HUES64 (cell line): Measurements from ENCODE around the gene ASCC3.

Source experiments
- H3K27ac ChIP-seq: 2 replicates; pipeline ENCODE4 v1.7.0; 2013; ENCODE audit warnings: low read depth, low read length, inconsistent platforms
- H3K27me3 ChIP-seq: 2 replicates; pipeline ENCODE4 v1.6.1; 2013; ENCODE audit warnings: mild to moderate bottlenecking, low read length; ENCODE audit not compliant: insufficient read depth
- H3K36me3 ChIP-seq: 2 replicates; pipeline ENCODE4 v1.6.1; 2013; ENCODE audit warnings: mild to moderate bottlenecking, low read length; ENCODE audit not compliant: insufficient read depth
- H3K4me1 ChIP-seq: 2 replicates; pipeline ENCODE4 v1.6.1; 2013; ENCODE audit warnings: mild to moderate bottlenecking, low read length, moderate library complexity; ENCODE audit not compliant: insufficient read depth
- H3K4me3 ChIP-seq: 2 replicates; pipeline ENCODE4 v1.5.1; 2013; ENCODE audit warnings: mild to moderate bottlenecking, low read length, moderate library complexity
- H3K9ac ChIP-seq: 2 replicates; pipeline ENCODE4 v1.6.1; 2013; ENCODE audit warnings: mild to moderate bottlenecking, low read depth, low read length
- H3K9me3 ChIP-seq: 2 replicates; pipeline ENCODE4 v1.6.1; 2013; ENCODE audit warnings: low read depth, low read length; ENCODE audit not compliant: insufficient read depth
- WGBS: fragments of 150-250, 120-280 bp; methylation state at CpG from one replicate; pipeline ENCODE4 v1.1.7; 2013; ENCODE audit warnings: missing lambda C conversion rate; 5-methylcytosine and 5-hydroxymethylcytosine counted together

The ASCC3 gene

GRCh38 chr6:100721256-100721655, 159.9 kb downstream of the ASCC3 start:
- Histone ChIP-seq H3K4me1 (no peaks in the 10 kb centered on the region), H3K9ac (no peak overlapping the region), H3K27ac (no peak overlapping the region), H3K9me3 (no peaks in the 10 kb centered on the region), H3K4me3 (no peak overlapping the region), H3K36me3 (peaks cover 19% of the 10 kb centered on the region), H3K27me3 (no peaks in the 10 kb centered on the region)

GRCh38 chr6:100719883-100720682, 161.0 kb downstream of the ASCC3 start:
- peaks cover 28% of the 10 kb centered on the region for H3K36me3 ChIP-seq
- H3K9me3 ChIP-seq = no peaks in the 10 kb centered on the region
- no peak overlapping the region for H3K4me3 ChIP-seq
- H3K4me1 ChIP-seq = no peaks in the 10 kb centered on the region
- H3K27ac ChIP-seq = no peak overlapping the region
- H3K27me3 ChIP-seq = no peaks in the 10 kb centered on the region
- WGBS = 78% methylated on average over 4 of the region's 5 CpGs
- no peak overlapping the region for H3K9ac ChIP-seq

DNA sequence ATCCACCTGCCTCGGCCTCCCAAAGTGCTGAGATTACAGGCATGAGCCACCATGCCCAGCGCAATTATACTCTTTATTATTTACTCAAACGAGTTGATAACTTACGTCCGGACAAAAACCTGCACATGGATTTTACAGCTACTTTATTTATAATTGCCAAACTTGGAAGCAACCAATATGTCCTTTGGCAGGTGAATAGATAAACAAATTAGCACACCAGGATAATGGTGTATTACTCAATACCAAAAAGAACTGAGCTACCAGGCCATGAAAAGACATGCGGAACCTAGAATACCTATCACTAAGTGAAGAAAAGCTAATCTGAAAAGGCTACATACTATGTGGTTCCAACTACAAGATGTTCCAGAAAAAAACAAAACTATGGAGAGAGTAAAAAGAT, 168.1 kb downstream of the ASCC3 start:
- H3K9me3 ChIP-seq = no peaks in the 10 kb centered on the region
- H3K4me3 ChIP-seq = no peak overlapping the region
- no peak overlapping the region for H3K27ac ChIP-seq
- H3K36me3 ChIP-seq = peaks cover 36% of the 10 kb centered on the region
- WGBS = 96% methylated on average over 6 of the region's 6 CpGs
- H3K27me3 ChIP-seq = no peaks in the 10 kb centered on the region
- no peak overlapping the region for H3K9ac ChIP-seq
- no peaks in the 10 kb centered on the region for H3K4me1 ChIP-seq

GRCh38 chr6:100706491-100706890, 174.6 kb downstream of the ASCC3 start:
- Histone ChIP-seq H3K9ac (no peak overlapping the region), H3K36me3 (peaks cover 13% of the 10 kb centered on the region; the same call in 1 of the 2 replicates), H3K27ac (no peak overlapping the region), H3K4me1 (no peaks in the 10 kb centered on the region), H3K27me3 (no peaks in the 10 kb centered on the region), H3K9me3 (peaks cover 7% of the 10 kb centered on the region), H3K4me3 (no peak overlapping the region)
- WGBS = 100% methylated on average over 2 of the region's 2 CpGs

GRCh38 chr6:100704961-100705360, 176.2 kb downstream of the ASCC3 start:
- no peaks in the 10 kb centered on the region for H3K27me3 ChIP-seq
- no peak overlapping the region for H3K27ac ChIP-seq
- H3K9me3 ChIP-seq = peaks cover 16% of the 10 kb centered on the region
- no peak overlapping the region for H3K4me3 ChIP-seq
- WGBS = 97% methylated on average over 5 of the region's 5 CpGs
- H3K4me1 ChIP-seq = no peaks in the 10 kb centered on the region
- H3K36me3 ChIP-seq = peaks cover 19% of the 10 kb centered on the region
- no peak overlapping the region for H3K9ac ChIP-seq

DNA sequence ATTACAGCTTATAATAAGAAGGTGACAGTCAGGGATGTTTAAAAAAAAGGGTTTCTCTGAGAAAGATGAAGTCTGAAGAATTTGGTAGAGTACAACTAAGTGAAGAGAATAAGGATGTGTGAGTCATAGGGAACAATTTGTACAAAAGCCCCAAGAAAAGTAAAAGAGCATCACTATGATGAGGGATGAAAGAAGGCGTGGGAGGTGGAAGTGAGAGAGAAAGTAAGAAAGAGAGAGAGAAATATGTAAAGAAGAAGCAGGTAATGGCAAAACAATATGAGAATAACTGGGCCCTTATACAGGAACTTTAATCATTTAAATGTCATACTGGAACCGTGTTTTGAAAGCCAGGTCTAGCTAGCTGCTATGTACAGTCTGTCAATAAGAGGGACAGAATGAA, 179.4 kb downstream of the ASCC3 start:
- WGBS = 92% methylated on average over 2 of the region's 2 CpGs
- H3K9me3 ChIP-seq = peaks cover 20% of the 10 kb centered on the region
- no peaks in the 10 kb centered on the region for H3K27me3 ChIP-seq
- no peak overlapping the region for H3K9ac ChIP-seq
- H3K4me3 ChIP-seq = no peak overlapping the region
- H3K27ac ChIP-seq = no peak overlapping the region
- no peaks in the 10 kb centered on the region for H3K4me1 ChIP-seq
- peaks cover 30% of the 10 kb centered on the region for H3K36me3 ChIP-seq

- Histone ChIP-seq H3K27ac (no peak overlapping the region), H3K4me3 (no peak overlapping the region), H3K4me1 (no peaks in the 10 kb centered on the region), H3K27me3 (no peaks in the 10 kb centered on the region), H3K9ac (no peak overlapping the region), H3K9me3 (peaks cover 20% of the 10 kb centered on the region), H3K36me3 (peaks cover 30% of the 10 kb centered on the region)
- WGBS = 92% methylated on average over 3 of the region's 3 CpGs
These were observed 181.1 kb downstream of the ASCC3 start for GRCh38 chr6:100700009-100700408.

- no peak overlapping the region for H3K9ac ChIP-seq
- H3K27me3 ChIP-seq = no peaks in the 10 kb centered on the region
- 82% methylated on average over 1 of the region's 1 CpG for WGBS
- H3K4me1 ChIP-seq = no peaks in the 10 kb centered on the region
- H3K36me3 ChIP-seq = peaks cover 13% of the 10 kb centered on the region
- peaks cover 7% of the 10 kb centered on the region for H3K9me3 ChIP-seq
- H3K4me3 ChIP-seq = no peak overlapping the region
- H3K27ac ChIP-seq = no peak overlapping the region
These were observed 185.7 kb downstream of the ASCC3 start for GRCh38 chr6:100695445-100695844.

DNA sequence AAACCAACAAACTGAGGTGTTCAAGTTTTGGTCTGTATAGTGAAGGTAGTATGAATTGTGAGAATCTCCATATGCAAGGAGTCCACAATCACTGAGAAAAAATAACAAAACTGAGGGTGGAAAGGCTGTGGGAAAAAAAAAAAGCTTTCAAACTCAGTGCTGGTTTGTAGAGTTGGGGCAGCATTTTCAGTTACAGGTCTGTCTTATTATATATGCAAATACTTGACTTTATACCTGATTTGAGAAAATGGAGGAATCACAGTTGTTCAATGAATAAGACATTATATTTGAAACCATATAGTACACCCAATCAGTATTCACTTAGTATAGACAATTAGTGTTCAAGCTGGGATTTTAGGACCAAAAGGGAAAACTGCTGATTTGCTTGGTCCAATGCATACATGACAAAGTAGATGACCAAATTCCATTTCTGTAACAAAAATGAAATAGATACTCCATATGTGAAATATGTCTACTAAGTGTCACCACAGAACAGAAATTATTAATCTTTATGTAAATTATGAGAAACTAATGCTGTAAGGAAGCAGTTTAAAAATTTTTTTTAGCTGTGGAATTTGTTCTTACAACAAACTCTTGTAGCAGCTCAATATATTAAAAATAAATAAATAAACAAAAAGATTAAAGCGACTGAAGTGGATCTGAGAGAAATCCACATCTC, 187.7 kb downstream of the ASCC3 start:
- WGBS = 83% methylated on average over 1 of the region's 1 CpG
- no peaks in the 10 kb centered on the region for H3K9me3 ChIP-seq
- H3K36me3 ChIP-seq = no peaks in the 10 kb centered on the region
- H3K4me1 ChIP-seq = no peaks in the 10 kb centered on the region
- H3K27ac ChIP-seq = no peak overlapping the region
- no peaks in the 10 kb centered on the region for H3K27me3 ChIP-seq
- no peak overlapping the region for H3K4me3 ChIP-seq
- H3K9ac ChIP-seq = no peak overlapping the region

DNA sequence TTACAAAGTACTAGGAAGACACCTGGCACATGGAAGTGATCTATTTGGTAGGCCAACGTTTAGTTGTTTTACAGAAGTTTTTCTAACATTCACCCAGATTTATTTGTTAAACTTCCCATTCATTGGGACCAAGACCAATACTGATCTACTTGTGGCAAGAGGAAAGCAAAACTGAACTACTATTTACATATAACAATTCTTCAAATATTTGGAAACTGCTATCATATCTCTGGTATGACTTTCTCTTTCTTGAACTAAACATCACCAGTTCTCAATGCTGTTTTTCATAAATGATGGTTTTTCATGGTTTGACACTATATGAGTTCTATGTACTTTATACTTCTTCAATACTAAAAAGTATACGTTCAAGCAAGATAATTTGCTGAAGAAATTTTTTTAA, 189.2 kb downstream of the ASCC3 start:
- Histone ChIP-seq H3K4me1 (no peaks in the 10 kb centered on the region), H3K27me3 (no peaks in the 10 kb centered on the region), H3K9me3 (no peaks in the 10 kb centered on the region)

DNA sequence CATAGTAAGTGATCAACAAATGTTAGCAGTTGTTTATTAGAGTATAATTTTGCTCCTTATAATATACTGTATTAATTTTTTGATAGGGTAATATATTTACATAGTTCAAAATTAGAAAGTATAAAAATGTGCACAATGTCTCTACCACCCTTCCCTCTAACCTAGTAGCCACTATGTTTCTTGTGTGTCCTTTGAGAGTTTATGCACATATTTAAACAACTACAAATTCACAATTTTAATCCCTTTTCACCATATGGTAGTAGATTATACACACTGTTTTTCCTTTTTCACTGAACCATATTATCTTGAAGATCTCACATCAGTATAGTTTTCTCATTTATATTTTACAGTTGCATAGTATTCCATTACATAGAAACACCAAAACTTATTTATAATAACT, 194.9 kb downstream of the ASCC3 start:
- H3K27me3 ChIP-seq = no peaks in the 10 kb centered on the region
- H3K36me3 ChIP-seq = no peaks in the 10 kb centered on the region
- no peak overlapping the region for H3K27ac ChIP-seq
- no peaks in the 10 kb centered on the region for H3K9me3 ChIP-seq
- no peaks in the 10 kb centered on the region for H3K4me1 ChIP-seq
- no peak overlapping the region for H3K4me3 ChIP-seq
- H3K9ac ChIP-seq = no peak overlapping the region

More for the DNA sequence above, 189.2 kb downstream of the ASCC3 start:
- no peak overlapping the region for H3K27ac ChIP-seq
- 92% methylated on average over 1 of the region's 2 CpGs for WGBS
- no peak overlapping the region for H3K4me3 ChIP-seq
- no peaks in the 10 kb centered on the region for H3K36me3 ChIP-seq
- H3K9ac ChIP-seq = no peak overlapping the region
